Mammary epithelial cell (primary cell): ENCODE measurements around the gene TMPRSS13.

Experiments
- CTCF ChIP-seq, 2 donors: IDR thresholded peaks in 1 of 2; conservative IDR thresholded peaks in 1 of 2; 2 replicates each; pipeline ENCODE4 v1.5.1; 2011 to 2012; ENCODE audit warnings: inconsistent platforms in 2 of 2, low read length in 2 of 2, mild to moderate bottlenecking in 2 of 2, control low read depth in 1 of 2, low read depth in 1 of 2; ENCODE audit not compliant: insufficient read depth in 1 of 2; ENCODE audit errors: extremely low read depth in 1 of 2
- EZH2 ChIP-seq: IDR thresholded peaks from 2 replicates; pipeline ENCODE4 v1.6.1; 2012; ENCODE audit warnings: low read length, inconsistent platforms, borderline replicate concordance

GRCh38 chr11:117941163-117941707, 12.0 kb upstream of the TMPRSS13 start:
- TF ChIP-seq CTCF (conservative IDR thresholded peaks at IDR 0.05 in 1 of 2, IDR thresholded peaks at IDR 0.05 in 1 of 2; ENCODE audit: extremely low read depth in 1 of 2, insufficient read depth in 1 of 2, low read depth in 1 of 2, low read length in 2 of 2) (no peak), EZH2 (no peak)
